Esophagus squamous epithelium (tissue), 5 donors: Measurements from ENCODE around the gene GNRH2. TPM values are rescaled to one million over a fixed set of nuclear protein-coding genes. Genes with fewer than 3 reads are reported as not detected.
"Not testable (repeated sequence)": the region's sequence is repeated elsewhere in the genome, so short reads cannot be mapped to it uniquely, and the experiment has no call there.

Experiments used
- DNase-seq: peaks from one replicate; lab custom pipeline; 2025; lab: John Stamatoyannopoulos, UW
- H3K27ac ChIP-seq, 4 donors: fragments of 200-600 bp; sonication (generic); one replicate each; pipeline ENCODE4 v1.5.1; 2016 to 2019; ENCODE audit warnings: mild to moderate bottlenecking in 1 of 4
- H3K27me3 ChIP-seq, 4 donors: fragments of 200-600 bp; sonication (generic); 1 replicate in 3 of 4; 2 replicates in 1 of 4; pipeline versions ENCODE4 v1.5.1 to v1.6.0; 2017 to 2021; ENCODE audit warnings: antibody characterized with exemption in 1 of 4
- H3K36me3 ChIP-seq, 3 donors: fragments of 200-600 bp; sonication (generic); one replicate each; pipeline ENCODE4 v1.5.1; 2016 to 2019
- H3K4me1 ChIP-seq, 3 donors: fragments of 200-600 bp; sonication (generic); one replicate each; pipeline ENCODE4 v1.5.1; 2017 to 2019
- H3K4me3 ChIP-seq, 4 donors: fragments of 200-600 bp; sonication (generic); 1 replicate in 3 of 4; 2 replicates in 1 of 4; pipeline ENCODE4 v1.5.1; 2016 to 2019; ENCODE audit warnings: mild to moderate bottlenecking in 2 of 4, moderate library complexity in 1 of 4
- H3K9me3 ChIP-seq, 3 donors: fragments of 200-600 bp; sonication (generic); one replicate each; pipeline ENCODE4 v1.5.1; 2016 to 2019
- POLR2A ChIP-seq, 4 donors: fragments of 450-650 bp; IDR thresholded peaks; one replicate each; pipeline ENCODE4 v1.6.1; 2017; ENCODE audit warnings: antibody characterized with exemption in 4 of 4, mild to moderate bottlenecking in 4 of 4, moderate library complexity in 3 of 4
- WGBS, 2 donors: methylation state at CpG; one replicate each; pipeline ENCODE4 v1.1.5; 2018; 5-methylcytosine and 5-hydroxymethylcytosine counted together
- intact Hi-C: fragments of 100-400 bp; cut with DNase I; formaldehyde crosslinking; loops from one replicate; pipeline ENCODE4 v1.15.0; 2022
- total RNA-seq, 4 donors: library from RNA; depleted of rRNA; stranded (reverse); fragments of >200 nt; gene quantifications; one replicate each; pipeline ENCODE4 v1.1.0, GENCODE V29; 2016
- TF ChIP-seq, protein P1 (sequence below), 6 experiments: fragments of 450-650 bp in 4 of 6; fragments of 200-600 bp in 2 of 6; sonication (generic) in 2 of 6; IDR thresholded peaks; one replicate each; pipeline ENCODE4 v1.5.1; 2016 to 2019; ENCODE audit warnings: antibody characterized with exemption in 6 of 6, mild to moderate bottlenecking in 4 of 6, moderate library complexity in 4 of 6
- donor health status: DM: yes; HTN: yes; CAD: no.

GNRH2 gene
- total RNA-seq, 4 donors from 2014 or later, result not detected

DNA sequence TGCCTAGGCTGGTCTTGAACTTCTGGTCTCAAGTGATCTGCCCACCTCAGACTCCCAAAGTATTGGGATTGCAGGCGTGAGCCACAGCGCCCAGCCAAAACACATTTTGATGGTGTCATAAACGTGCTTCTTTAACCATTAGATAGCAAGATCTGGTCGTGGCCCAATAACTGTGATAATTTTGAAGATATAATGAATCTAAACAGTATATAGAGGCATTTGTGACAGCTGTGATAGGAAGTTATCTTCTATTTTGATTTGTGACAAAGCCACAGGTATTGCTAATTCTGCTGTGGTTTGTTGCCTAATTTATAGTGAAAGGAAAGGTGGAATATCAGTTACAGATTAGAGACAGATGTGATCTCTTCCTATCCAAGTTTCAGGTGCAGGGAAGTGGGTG, 27.3 kb downstream of the GNRH2 start:
- H3K9me3 ChIP-seq, result no peaks in the 10 kb centered on the region
- no peak overlapping the region for H3K4me3 ChIP-seq
- H3K4me1 ChIP-seq, result peaks cover 12 to 17% (median 15%) of the 10 kb centered on the region in 3 donors
- no peak for DNase-seq
- 80 to 96% methylated on average over 3 to 4 of the region's 4 CpGs for WGBS, 2 donors
- peaks cover 0 to 28% (median 0%) of the 10 kb centered on the region in 4 donors for H3K27me3 ChIP-seq
- intact Hi-C loops, result no loop called here
- H3K27ac ChIP-seq, result no peak overlapping the region
- no peak for TF ChIP-seq POLR2A (IDR thresholded peaks at IDR 0.05)
- TF ChIP-seq, protein P1, sequence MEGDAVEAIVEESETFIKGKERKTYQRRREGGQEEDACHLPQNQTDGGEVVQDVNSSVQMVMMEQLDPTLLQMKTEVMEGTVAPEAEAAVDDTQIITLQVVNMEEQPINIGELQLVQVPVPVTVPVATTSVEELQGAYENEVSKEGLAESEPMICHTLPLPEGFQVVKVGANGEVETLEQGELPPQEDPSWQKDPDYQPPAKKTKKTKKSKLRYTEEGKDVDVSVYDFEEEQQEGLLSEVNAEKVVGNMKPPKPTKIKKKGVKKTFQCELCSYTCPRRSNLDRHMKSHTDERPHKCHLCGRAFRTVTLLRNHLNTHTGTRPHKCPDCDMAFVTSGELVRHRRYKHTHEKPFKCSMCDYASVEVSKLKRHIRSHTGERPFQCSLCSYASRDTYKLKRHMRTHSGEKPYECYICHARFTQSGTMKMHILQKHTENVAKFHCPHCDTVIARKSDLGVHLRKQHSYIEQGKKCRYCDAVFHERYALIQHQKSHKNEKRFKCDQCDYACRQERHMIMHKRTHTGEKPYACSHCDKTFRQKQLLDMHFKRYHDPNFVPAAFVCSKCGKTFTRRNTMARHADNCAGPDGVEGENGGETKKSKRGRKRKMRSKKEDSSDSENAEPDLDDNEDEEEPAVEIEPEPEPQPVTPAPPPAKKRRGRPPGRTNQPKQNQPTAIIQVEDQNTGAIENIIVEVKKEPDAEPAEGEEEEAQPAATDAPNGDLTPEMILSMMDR (IDR thresholded peaks at IDR 0.05), result no peak
- no peaks in the 10 kb centered on the region for H3K36me3 ChIP-seq

DNA sequence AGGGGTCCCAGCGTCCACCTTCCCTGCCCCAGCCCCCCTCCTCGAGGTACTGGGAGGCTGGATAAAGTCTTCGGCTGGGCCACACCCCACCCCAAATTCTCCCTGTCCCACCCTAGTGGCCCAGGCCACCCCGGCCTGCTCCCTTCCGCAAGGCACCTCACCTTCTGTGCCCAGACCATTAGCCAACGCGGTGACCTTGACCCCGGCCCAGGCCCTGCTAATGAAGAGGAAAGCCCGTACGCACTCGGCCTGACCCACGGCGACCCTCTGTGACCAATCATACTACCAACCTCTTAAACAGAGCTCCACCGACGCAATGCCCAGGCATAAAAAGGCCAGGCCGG, 27.8 kb downstream of the GNRH2 start:
- TF ChIP-seq, protein P1 (IDR thresholded peaks at IDR 0.05), result no peak
- no peak for TF ChIP-seq POLR2A (IDR thresholded peaks at IDR 0.05)
- intact Hi-C loops, result no loop called here
- DNase-seq, result no peak
- Histone ChIP-seq H3K9me3 (no peaks in the 10 kb centered on the region), H3K27ac (no peak overlapping the region), H3K36me3 (no peaks in the 10 kb centered on the region), H3K4me3 (peak overlapping the region; percentile 37 to 68 (median 48)), H3K27me3 (peaks cover 0 to 33% (median 0%) of the 10 kb centered on the region in 4 donors), H3K4me1 (peaks cover 12 to 17% (median 15%) of the 10 kb centered on the region in 3 donors)
- 52 to 100% methylated on average over 2 to 3 of the region's 16 CpGs for WGBS, 2 donors

DNA sequence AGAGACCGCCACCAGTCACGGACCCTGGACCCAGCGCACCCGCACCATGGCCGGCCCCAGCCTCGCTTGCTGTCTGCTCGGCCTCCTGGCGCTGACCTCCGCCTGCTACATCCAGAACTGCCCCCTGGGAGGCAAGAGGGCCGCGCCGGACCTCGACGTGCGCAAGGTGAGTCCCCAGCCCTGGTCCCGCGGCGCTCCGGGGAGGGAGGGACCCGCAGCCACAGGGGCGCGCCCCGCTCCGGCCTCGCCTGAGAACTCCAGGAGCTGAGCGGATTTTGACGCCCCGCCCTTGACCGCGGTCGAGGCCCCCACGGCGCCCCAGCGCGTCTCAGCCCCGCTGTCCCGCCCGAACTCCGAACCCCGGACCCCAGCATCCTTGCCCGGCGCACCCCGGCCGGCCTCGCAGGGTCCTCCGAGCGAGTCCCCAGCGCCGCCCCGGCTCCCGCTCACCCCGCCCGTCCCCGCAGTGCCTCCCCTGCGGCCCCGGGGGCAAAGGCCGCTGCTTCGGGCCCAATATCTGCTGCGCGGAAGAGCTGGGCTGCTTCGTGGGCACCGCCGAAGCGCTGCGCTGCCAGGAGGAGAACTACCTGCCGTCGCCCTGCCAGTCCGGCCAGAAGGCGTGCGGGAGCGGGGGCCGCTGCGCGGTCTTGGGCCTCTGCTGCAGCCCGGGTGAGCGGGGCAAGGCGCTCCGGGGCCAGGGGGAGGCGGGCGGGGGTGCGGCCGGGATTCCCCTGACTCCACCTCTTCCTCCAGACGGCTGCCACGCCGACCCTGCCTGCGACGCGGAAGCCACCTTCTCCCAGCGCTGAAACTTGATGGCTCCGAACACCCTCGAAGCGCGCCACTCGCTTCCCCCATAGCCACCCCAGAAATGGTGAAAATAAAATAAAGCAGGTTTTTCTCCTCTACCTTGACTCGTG, 28.4 kb downstream of the GNRH2 start, which contains the start of gene OXT:
TSS of gene OXT (plus strand) at position 11 of the 920 bp plus-strand sequence. CDS start at position 47, 36 bp downstream.
- no peak for TF ChIP-seq POLR2A (IDR thresholded peaks at IDR 0.05)
- TF ChIP-seq, protein P1 (IDR thresholded peaks at IDR 0.05), result no peak
- Histone ChIP-seq H3K4me1 (peaks cover 12 to 17% (median 15%) of the 10 kb centered on the region in 3 donors), H3K9me3 (no peaks in the 10 kb centered on the region), H3K4me3 (peak within 1 kb of the TSS; percentile 37 to 68 (median 48)), H3K36me3 (no peaks in the 10 kb centered on the region), H3K27me3 (peaks cover 0 to 39% (median 0%) of the 10 kb centered on the region in 4 donors), H3K27ac (peak within 1 kb of the TSS in 2 of 4 donors; percentile 9 to 42)
- intact Hi-C loops, result no loop called here
- 5 to 53% methylated on average over 8 of the region's 95 CpGs for WGBS, 2 donors
- DNase-seq, result no peak

DNA sequence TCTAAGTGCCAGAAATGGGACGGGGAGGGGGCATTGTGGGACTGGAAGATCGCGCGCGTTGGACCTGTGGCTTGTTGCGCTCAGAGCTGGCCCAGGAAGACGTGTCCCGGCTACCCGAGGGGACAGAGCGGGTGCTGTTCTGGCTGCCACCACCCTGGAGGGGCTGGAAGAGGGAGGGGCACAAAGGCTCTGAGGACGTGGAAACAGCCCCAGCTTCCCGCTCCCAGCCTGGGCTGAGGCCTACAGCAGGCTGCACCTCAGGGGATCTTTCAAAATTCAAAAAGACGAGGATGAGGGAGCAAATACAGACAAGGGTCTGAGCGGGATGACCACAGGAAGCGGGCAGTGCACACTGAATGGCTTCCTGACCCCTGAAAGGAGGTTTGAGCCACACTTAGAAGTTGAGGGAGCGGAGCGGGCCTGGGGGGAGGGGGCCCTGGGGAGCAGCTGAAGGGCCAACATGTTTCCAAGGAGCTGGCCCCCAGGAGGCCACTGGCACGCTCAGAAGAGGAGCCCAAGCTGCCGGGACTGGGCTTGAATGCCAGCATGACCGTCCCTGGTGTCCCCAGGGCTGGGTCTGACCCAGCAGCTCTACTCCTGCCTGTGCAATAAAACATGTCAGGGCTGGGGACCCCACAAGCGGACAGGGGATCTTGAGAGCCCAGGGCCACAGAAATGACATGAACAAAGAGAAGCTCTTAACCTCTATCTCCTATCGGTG, 29.3 kb downstream of the GNRH2 start:
- TF ChIP-seq POLR2A (IDR thresholded peaks at IDR 0.05), result no peak
- TF ChIP-seq, protein P1 (IDR thresholded peaks at IDR 0.05), result no peak
- Histone ChIP-seq H3K27me3 (peaks cover 0 to 44% (median 0%) of the 10 kb centered on the region in 4 donors), H3K4me1 (peaks cover 12 to 17% (median 15%) of the 10 kb centered on the region in 3 donors), H3K4me3 (peak overlapping the region in 3 of 4 donors; percentile 37 to 68 (median 56)), H3K27ac (no peak overlapping the region), H3K36me3 (no peaks in the 10 kb centered on the region), H3K9me3 (no peaks in the 10 kb centered on the region)
- intact Hi-C loops, result no loop called here
- DNase-seq, result no peak
- WGBS, 2 donors, result 82 to 95% methylated on average over 10 to 14 of the region's 22 CpGs

DNA sequence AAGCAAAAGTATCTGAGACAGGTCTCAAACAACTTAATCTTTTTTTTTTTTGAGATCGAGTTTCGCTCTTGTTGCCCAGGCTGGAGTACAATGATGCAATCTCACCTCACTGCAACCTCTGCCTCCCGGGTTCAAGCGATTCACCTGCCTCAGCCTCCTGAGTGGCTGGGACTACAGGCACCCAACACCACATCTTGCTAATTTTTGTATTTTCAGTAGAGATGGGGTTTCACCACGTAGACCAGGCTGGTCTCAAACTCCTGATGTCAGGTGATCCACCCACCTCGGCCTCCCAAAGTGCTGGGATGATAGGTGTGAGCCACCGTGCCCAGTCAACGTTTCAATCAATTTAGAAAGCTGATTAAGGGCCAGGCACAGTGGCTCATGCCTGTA, 29.8 kb downstream of the GNRH2 start:
- H3K27ac ChIP-seq, DNase-seq, intact Hi-C loops, H3K9me3 ChIP-seq, H3K4me3 ChIP-seq, H3K36me3 ChIP-seq: not testable (repeated sequence)
- peaks cover 12 to 17% (median 15%) of the 10 kb centered on the region in 3 donors for H3K4me1 ChIP-seq
- 80 to 93% methylated on average over 7 of the region's 8 CpGs for WGBS, 2 donors
- H3K27me3 ChIP-seq, result peaks cover 0 to 49% (median 0%) of the 10 kb centered on the region in 4 donors
